ENCODE data around the gene PLCB3. TPM values are rescaled to one million over a fixed set of nuclear protein-coding genes. Genes with fewer than 3 reads are reported as not detected.

PLCB3 gene
- total RNA-seq, 2 donors from 2014 or later, result 7.5 to 15.5 TPM

DNA sequence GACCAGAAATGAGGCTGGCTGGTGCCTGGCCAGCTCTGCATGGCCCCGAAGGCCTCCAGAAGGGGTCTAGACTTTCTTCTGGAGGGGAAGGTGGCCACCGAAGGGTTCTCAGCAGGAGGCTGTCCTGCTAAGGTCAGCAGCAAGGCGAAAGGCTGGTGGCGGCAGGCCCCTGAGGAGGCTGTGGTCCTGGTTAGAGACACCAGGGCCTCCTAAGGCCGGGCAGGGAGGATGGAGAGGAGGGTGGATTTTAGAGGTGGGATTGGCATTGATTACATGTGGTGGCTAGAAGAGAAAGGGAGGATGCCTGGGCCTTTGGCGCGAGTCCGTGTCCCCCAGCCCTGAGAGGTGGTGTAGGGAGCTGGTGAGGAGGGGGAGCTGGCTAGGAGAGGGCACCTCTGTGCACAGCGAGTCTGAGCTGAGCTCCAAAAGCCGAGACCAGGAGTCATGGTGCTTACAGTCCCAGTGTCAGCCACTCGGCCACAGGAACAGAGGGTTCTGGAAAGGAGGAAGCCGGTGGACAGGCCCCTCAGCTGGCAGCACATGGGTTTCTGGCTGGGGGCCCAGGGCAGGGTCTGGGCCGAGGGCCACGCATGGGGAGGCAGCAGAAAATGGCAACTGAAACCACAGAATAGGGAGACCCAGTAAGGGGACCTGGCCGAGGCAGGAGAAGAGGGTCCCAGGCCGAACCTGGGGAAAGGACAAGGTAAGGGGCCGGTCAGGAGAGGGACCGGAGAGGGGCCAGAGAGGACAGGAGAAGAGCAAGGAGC lies 42.4 kb upstream of the PLCB3 start:
- Histone ChIP-seq H3K4me3 (no peak overlapping the region), H3K4me1 (peaks cover 0 to 38% of the 10 kb centered on the region in 2 donors), H3K36me3 (peaks cover 20% of the 10 kb centered on the region), H3K27ac (peak overlapping the region; percentile 84 to 92), H3K9me3 (no peaks in the 10 kb centered on the region), H3K27me3 (no peaks in the 10 kb centered on the region)
- TF ChIP-seq, protein P1, sequence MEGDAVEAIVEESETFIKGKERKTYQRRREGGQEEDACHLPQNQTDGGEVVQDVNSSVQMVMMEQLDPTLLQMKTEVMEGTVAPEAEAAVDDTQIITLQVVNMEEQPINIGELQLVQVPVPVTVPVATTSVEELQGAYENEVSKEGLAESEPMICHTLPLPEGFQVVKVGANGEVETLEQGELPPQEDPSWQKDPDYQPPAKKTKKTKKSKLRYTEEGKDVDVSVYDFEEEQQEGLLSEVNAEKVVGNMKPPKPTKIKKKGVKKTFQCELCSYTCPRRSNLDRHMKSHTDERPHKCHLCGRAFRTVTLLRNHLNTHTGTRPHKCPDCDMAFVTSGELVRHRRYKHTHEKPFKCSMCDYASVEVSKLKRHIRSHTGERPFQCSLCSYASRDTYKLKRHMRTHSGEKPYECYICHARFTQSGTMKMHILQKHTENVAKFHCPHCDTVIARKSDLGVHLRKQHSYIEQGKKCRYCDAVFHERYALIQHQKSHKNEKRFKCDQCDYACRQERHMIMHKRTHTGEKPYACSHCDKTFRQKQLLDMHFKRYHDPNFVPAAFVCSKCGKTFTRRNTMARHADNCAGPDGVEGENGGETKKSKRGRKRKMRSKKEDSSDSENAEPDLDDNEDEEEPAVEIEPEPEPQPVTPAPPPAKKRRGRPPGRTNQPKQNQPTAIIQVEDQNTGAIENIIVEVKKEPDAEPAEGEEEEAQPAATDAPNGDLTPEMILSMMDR (IDR thresholded peaks at IDR 0.05), result no peak
- DNase-seq (ENCODE audit: low spot score), result no peak

DNA sequence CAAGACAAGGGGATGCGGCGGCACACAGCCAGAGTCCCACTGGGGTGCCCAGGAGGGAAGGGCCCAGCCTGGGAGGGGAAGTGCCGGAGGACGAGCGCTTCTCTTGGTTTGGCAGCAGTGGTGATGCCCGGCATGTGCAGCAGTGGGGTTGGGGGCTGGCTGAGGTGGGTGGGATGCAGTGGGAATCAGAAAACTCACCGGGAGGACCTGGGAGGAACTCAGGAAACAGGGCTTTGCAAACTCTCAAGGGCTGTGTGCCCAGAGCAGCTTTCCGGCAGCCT lies 41.8 kb upstream of the PLCB3 start:
- peaks cover 0 to 33% of the 10 kb centered on the region in 2 donors for H3K4me1 ChIP-seq
- H3K4me3 ChIP-seq, result no peak overlapping the region
- DNase-seq (ENCODE audit: low spot score), result no peak
- no peak overlapping the region for H3K27ac ChIP-seq
- TF ChIP-seq, protein P1 (IDR thresholded peaks at IDR 0.05), result no peak
- no peaks in the 10 kb centered on the region for H3K9me3 ChIP-seq
- H3K27me3 ChIP-seq, result no peaks in the 10 kb centered on the region
- H3K36me3 ChIP-seq, result peaks cover 16% of the 10 kb centered on the region

DNA sequence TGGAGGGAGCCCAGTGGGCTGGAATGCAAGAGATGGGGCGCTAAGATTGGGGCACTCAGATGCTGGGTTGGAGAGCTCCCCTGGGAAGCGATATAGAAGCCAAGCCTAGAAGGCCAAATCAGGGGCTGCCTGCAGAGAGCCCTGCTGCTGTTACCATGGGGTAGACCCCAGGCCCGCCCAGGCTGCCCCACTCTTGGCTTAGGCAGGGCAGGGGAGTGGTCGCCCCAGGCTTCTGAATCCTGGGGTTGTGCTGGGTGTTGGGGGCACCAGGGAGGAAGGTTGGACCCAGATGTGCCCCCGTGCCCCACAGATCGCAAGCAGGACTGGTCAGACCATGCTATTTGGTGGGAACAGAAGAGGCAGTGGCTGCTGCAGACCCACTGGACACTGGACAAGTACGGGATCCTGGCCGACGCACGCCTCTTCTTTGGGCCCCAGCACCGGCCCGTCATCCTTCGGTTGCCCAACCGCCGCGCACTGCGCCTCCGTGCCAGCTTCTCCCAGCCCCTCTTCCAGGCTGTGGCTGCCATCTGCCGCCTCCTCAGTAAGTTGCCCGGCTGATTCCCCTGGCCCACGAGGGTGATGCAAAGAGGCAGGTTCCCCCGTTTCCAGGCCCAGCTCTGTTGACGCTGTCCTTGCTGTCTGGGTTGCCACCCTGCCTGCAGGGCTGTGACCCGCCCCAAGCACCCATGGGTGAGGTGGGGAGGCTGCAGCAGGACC lies 40.9 kb upstream of the PLCB3 start:
- no peaks in the 10 kb centered on the region for H3K27me3 ChIP-seq
- H3K4me3 ChIP-seq, result no peak overlapping the region
- no peak for DNase-seq (ENCODE audit: low spot score)
- TF ChIP-seq, protein P1 (IDR thresholded peaks at IDR 0.05), result no peak
- H3K4me1 ChIP-seq, result peaks cover 0 to 26% of the 10 kb centered on the region in 2 donors
- no peak overlapping the region for H3K27ac ChIP-seq
- no peaks in the 10 kb centered on the region for H3K9me3 ChIP-seq
- H3K36me3 ChIP-seq, result peaks cover 16% of the 10 kb centered on the region

DNA sequence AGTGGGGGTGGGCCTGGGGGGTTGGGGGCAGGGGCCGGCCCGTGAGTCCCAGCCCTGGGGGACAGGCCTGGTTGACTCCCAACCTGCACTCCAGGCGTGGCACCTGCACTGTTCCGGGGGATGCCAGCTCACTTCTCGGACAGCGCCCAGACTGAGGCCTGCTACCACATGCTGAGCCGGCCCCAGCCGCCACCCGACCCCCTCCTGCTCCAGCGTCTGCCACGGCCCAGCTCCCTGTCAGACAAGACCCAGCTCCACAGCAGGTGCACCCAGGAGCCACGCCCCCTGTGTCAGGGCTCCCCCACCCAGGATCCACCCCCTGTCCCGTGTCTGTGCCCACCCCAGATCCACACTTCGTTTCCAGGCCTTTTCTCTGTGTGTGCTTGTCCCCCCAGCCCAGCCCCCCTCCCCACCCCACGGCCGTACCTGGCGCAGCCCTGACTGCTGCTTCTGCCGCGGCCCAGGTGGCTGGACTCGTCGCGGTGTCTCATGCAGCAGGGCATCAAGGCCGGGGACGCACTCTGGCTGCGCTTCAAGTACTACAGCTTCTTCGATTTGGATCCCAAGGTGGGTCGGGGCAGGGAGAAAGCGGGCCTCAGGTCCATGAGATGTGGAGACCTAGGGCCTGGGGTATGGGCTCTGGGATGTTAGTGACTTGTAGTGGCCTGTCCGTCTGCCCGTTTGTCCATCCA lies 40.0 kb upstream of the PLCB3 start:
- TF ChIP-seq, protein P1 (IDR thresholded peaks at IDR 0.05), result no peak
- Histone ChIP-seq H3K4me3 (no peak overlapping the region), H3K9me3 (no peaks in the 10 kb centered on the region), H3K27me3 (no peaks in the 10 kb centered on the region), H3K4me1 (peaks cover 0 to 22% of the 10 kb centered on the region in 2 donors), H3K27ac (no peak overlapping the region), H3K36me3 (peaks cover 14% of the 10 kb centered on the region)
- no peak for DNase-seq (ENCODE audit: low spot score)

DNA sequence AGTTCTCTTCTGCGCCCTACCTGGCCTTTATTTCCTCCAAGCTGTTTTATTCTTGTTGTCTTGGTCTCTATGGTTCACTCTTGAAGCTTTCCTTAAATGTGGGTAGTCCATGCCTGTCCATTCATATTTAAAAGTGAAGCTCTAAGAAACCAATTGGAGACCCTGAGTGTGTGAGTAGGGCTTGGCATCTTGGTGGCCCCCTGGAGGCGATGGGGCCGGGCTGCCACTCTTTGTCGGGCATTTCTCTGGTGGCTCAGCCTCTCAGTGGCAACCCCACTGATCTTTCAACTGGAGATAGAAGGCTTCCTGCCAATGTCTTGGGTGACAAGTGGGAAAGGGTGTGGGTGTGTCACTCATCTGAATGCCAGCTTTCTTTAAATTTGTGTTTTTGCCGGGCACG lies 34.5 kb upstream of the PLCB3 start:
- peaks cover 16% of the 10 kb centered on the region for H3K36me3 ChIP-seq

More for the DNA sequence above, 34.5 kb upstream of the PLCB3 start:
- H3K4me1 ChIP-seq, result no peaks in the 10 kb centered on the region
- TF ChIP-seq, protein P1 (IDR thresholded peaks at IDR 0.05), result no peak
- no peaks in the 10 kb centered on the region for H3K9me3 ChIP-seq
- no peak overlapping the region for H3K27ac ChIP-seq
- no peak overlapping the region for H3K4me3 ChIP-seq
- DNase-seq (ENCODE audit: low spot score), result no peak
- H3K27me3 ChIP-seq, result no peaks in the 10 kb centered on the region

All from right atrium auricular region (tissue), 2 donors.